Panc1 (cell line): ENCODE results near the gene INTS13. TPM values are rescaled to one million over a fixed set of nuclear protein-coding genes. Genes with fewer than 3 reads are reported as not detected.

Experiments used
- ATAC-seq: fragments of 200-7000 bp; cut with Tn5 transposase; 2 replicates; pipeline ENCODE4 v1.9.1; 2020; ENCODE audit warnings: mild to moderate bottlenecking, moderate library complexity
- BruUV-seq: library from RNA; stranded (reverse); fragments of 400-500 nt; replicated peaks from 2 replicates; lab custom pipeline; 2021; lab: Mats Ljungman, UMichigan
- CTCF ChIA-PET: fragments of 300-600 bp; sonication (Branson Sonifier 250); formaldehyde crosslinking; loops from one replicate; lab custom pipeline; 2022; ENCODE audit warnings: antibody characterized with exemption; lab: Charles Lee
- POLR2A ChIA-PET: fragments of 300-600 bp; sonication (Branson Sonifier 250); formaldehyde crosslinking; loops from one replicate; lab custom pipeline; 2022; ENCODE audit warnings: antibody characterized with exemption; lab: Charles Lee
- DNase-seq: peaks from one replicate; pipeline ENCODE4 v3.0.0-alpha.2; 2010; ENCODE audit warnings: low read depth, low spot score
- H3K27ac ChIP-seq: 2 replicates; pipeline ENCODE4 v1.5.1; 2011; ENCODE audit warnings: mild to moderate bottlenecking, low read length, inconsistent platforms
- H3K27me3 ChIP-seq: fragments of 200-500 bp; sonication (Bioruptor generic); 2 replicates; pipeline ENCODE4 v1.6.0; 2014; ENCODE audit warnings: low read length, inconsistent platforms; ENCODE audit not compliant: control insufficient read depth, insufficient read depth
- H3K36me3 ChIP-seq: fragments of 200-500 bp; sonication (Bioruptor generic); 2 replicates; pipeline ENCODE4 v1.5.1; 2014; ENCODE audit warnings: inconsistent platforms, mild to moderate bottlenecking, low read length, moderate library complexity; ENCODE audit not compliant: control insufficient read depth, insufficient read depth
- H3K4me1 ChIP-seq: 2 replicates; pipeline ENCODE4 v1.5.1; 2011; ENCODE audit warnings: inconsistent platforms, mild to moderate bottlenecking, low read length, moderate library complexity; ENCODE audit not compliant: control insufficient read depth, insufficient read depth
- H3K4me3 ChIP-seq, 2 experiments: 2 replicates each; pipeline ENCODE4 v1.5.1; 2011 to 2012; ENCODE audit warnings: low read depth in 2 of 2, low read length in 2 of 2, mild to moderate bottlenecking in 2 of 2, inconsistent platforms in 1 of 2, moderate library complexity in 1 of 2
- H3K9me3 ChIP-seq: fragments of 200-500 bp; sonication (Bioruptor generic); 2 replicates; pipeline ENCODE4 v1.5.1; 2014; ENCODE audit warnings: low read depth, mild to moderate bottlenecking, inconsistent platforms, low read length, moderate library complexity; ENCODE audit not compliant: control insufficient read depth, insufficient read depth
- CTCF ChIP-seq: fragments of 450-650 bp; IDR thresholded peaks from 2 replicates; pipeline ENCODE4 v1.5.1; 2017; ENCODE audit warnings: mild to moderate bottlenecking
- POLR2AphosphoS5 ChIP-seq: IDR thresholded peaks from 2 replicates; pipeline ENCODE4 v1.6.1; 2012; ENCODE audit warnings: mild to moderate bottlenecking, low read depth, low read length, moderate library complexity
- SIN3A ChIP-seq: IDR thresholded peaks from 2 replicates; pipeline ENCODE4 v1.6.1; 2012; ENCODE audit warnings: low read depth, mild to moderate bottlenecking, low read length, moderate library complexity, borderline replicate concordance; ENCODE audit not compliant: insufficient read depth
- TCF7L2 ChIP-seq: IDR thresholded peaks from 2 replicates; pipeline ENCODE4 v1.6.1; 2011; ENCODE audit warnings: mild to moderate bottlenecking, low read depth, low read length, inconsistent platforms
- in situ Hi-C: cut with HindIII; loops from 2 replicates; pipeline ENCODE4 v1.10.0; 2016; ENCODE audit warnings: low sequenced_read_pairs, low pct_unique_long_range_greater_than_20kb
- intact Hi-C: fragments of 100-400 bp; cut with micrococcal nuclease; formaldehyde crosslinking; loops from one replicate; pipeline ENCODE4 v1.10.0; 2022; ENCODE audit not compliant: unreplicated experiment
- total RNA-seq: library from RNA; stranded (reverse); gene quantifications from one replicate; pipeline ENCODE4 v1.2.1, GENCODE V29; 2021; ENCODE audit not compliant: unreplicated experiment
- TF ChIP-seq, protein P1 (sequence below), 2 experiments: IDR thresholded peaks; 2 replicates each; pipeline ENCODE4 v1.6.1; 2011 to 2012; ENCODE audit warnings: low read depth in 2 of 2, control low read depth in 1 of 2, low read length in 1 of 2, mild to moderate bottlenecking in 1 of 2, moderate library complexity in 1 of 2; ENCODE audit not compliant: insufficient read depth in 1 of 2

Gene INTS13
- total RNA-seq, 1 experiment from 2014 or later: 55.9 TPM

GRCh38 chr12:26948309-26948708 is 10.5 kb upstream of the INTS13 start:
- POLR2A ChIA-PET: no interaction called here

DNA sequence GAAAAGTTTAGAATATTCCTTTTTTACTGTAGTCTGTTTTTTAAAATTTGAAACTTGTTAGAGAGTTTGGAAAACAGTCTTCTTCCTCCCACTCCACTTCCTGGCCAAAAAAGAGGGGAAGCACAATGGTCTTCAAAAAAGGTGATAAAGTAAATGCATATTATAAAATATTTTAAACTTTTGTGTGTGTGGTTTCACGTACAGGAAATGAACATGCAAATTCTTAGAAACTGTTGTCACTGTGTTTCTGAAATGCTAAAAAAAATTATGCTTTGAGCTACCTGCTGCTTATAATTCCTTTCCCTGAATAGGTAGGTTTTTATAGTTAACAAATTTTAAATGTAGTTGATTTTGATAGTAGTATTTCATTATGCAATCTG is 3.4 kb upstream of the INTS13 start:
- DNase-seq (no peak), ATAC-seq (no peak)
- peaks cover 4% of the 10 kb centered on the region; the same call in 1 of the 2 replicates for H3K36me3 ChIP-seq
- BruUV-seq: no TSS peak
- no peak for TF ChIP-seq SIN3A
- no peak for TF ChIP-seq CTCF
- ChIA-PET POLR2A (no interaction called here), CTCF (no interaction called here)
- in situ Hi-C loops: no loop called here
- intact Hi-C loops: no loop called here
- peaks cover 24% of the 10 kb centered on the region for H3K4me1 ChIP-seq
- no peaks in the 10 kb centered on the region for H3K9me3 ChIP-seq
- H3K27ac ChIP-seq: no peak overlapping the region; the same call in 1 of the 2 replicates
- H3K4me3 ChIP-seq: no peak overlapping the region
- H3K27me3 ChIP-seq: no peaks in the 10 kb centered on the region

More at GRCh38 chr12:26948309-26948708, 10.5 kb upstream of the INTS13 start:
- intact Hi-C loops: no loop called here
- in situ Hi-C loops: no loop called here
- CTCF ChIA-PET: no interaction called here
- ATAC-seq: no peak
- Histone ChIP-seq H3K9me3 (no peaks in the 10 kb centered on the region; the same call in 1 of the 2 replicates), H3K36me3 (no peaks in the 10 kb centered on the region), H3K4me1 (no peaks in the 10 kb centered on the region), H3K4me3 (no peak overlapping the region), H3K27ac (no peak overlapping the region), H3K27me3 (no peaks in the 10 kb centered on the region)
- no peak for DNase-seq
- BruUV-seq: no TSS peak
- TF ChIP-seq POLR2AphosphoS5: no peak
- TF ChIP-seq SIN3A: no peak
- TF ChIP-seq, protein P1, sequence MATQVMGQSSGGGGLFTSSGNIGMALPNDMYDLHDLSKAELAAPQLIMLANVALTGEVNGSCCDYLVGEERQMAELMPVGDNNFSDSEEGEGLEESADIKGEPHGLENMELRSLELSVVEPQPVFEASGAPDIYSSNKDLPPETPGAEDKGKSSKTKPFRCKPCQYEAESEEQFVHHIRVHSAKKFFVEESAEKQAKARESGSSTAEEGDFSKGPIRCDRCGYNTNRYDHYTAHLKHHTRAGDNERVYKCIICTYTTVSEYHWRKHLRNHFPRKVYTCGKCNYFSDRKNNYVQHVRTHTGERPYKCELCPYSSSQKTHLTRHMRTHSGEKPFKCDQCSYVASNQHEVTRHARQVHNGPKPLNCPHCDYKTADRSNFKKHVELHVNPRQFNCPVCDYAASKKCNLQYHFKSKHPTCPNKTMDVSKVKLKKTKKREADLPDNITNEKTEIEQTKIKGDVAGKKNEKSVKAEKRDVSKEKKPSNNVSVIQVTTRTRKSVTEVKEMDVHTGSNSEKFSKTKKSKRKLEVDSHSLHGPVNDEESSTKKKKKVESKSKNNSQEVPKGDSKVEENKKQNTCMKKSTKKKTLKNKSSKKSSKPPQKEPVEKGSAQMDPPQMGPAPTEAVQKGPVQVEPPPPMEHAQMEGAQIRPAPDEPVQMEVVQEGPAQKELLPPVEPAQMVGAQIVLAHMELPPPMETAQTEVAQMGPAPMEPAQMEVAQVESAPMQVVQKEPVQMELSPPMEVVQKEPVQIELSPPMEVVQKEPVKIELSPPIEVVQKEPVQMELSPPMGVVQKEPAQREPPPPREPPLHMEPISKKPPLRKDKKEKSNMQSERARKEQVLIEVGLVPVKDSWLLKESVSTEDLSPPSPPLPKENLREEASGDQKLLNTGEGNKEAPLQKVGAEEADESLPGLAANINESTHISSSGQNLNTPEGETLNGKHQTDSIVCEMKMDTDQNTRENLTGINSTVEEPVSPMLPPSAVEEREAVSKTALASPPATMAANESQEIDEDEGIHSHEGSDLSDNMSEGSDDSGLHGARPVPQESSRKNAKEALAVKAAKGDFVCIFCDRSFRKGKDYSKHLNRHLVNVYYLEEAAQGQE (IDR thresholded peaks at IDR 0.05; ENCODE audit: insufficient read depth in 1 of 2, low read depth in 2 of 2, low read length in 1 of 2): no peak
- TF ChIP-seq TCF7L2: no peak
- no peak for TF ChIP-seq CTCF
